ENCODE data around the gene COPS7A. TPM values are rescaled to one million over a fixed set of nuclear protein-coding genes. Genes with fewer than 3 reads are reported as not detected.

Gene COPS7A
- total and polyA plus RNA-seq, 9 donors, result 36.4 to 74.8 (median 48.4) TPM

GRCh38 chr12:6775185-6776174, 51.6 kb downstream of the COPS7A start:
- no peak overlapping the region for H3K4me3 ChIP-seq
- peaks cover 8% of the 10 kb centered on the region for H3K4me1 ChIP-seq (ENCODE audit: insufficient read depth)
- no peaks in the 10 kb centered on the region for H3K36me3 ChIP-seq
- WGBS, 3 donors, result 80 to 91% (median 81%) methylated on average over 16 of the region's 16 CpGs
- intact Hi-C loops (cut with DNase I), result loop anchor here in 3 of 4 donors (5.0 to 10.0 kb wide), 3 partner anchors 38 to 221 kb away; partner anchors contain the start of gene IFFO1 (in 1 of the 3)
- H3K27ac ChIP-seq, result peak overlapping the region in 1 of 2 donors; percentile 87
- TF ChIP-seq, protein P1, sequence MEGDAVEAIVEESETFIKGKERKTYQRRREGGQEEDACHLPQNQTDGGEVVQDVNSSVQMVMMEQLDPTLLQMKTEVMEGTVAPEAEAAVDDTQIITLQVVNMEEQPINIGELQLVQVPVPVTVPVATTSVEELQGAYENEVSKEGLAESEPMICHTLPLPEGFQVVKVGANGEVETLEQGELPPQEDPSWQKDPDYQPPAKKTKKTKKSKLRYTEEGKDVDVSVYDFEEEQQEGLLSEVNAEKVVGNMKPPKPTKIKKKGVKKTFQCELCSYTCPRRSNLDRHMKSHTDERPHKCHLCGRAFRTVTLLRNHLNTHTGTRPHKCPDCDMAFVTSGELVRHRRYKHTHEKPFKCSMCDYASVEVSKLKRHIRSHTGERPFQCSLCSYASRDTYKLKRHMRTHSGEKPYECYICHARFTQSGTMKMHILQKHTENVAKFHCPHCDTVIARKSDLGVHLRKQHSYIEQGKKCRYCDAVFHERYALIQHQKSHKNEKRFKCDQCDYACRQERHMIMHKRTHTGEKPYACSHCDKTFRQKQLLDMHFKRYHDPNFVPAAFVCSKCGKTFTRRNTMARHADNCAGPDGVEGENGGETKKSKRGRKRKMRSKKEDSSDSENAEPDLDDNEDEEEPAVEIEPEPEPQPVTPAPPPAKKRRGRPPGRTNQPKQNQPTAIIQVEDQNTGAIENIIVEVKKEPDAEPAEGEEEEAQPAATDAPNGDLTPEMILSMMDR (IDR thresholded peaks at IDR 0.05), result no peak
- no peak for TF ChIP-seq EP300 (IDR thresholded peaks at IDR 0.05)
- no peak for TF ChIP-seq POLR2A (IDR thresholded peaks at IDR 0.05)
- H3K9me3 ChIP-seq, result no peaks in the 10 kb centered on the region
- H3K27me3 ChIP-seq, result no peaks in the 10 kb centered on the region
- no peak for DNase-seq

GRCh38 chr12:6777386-6777785, 53.5 kb downstream of the COPS7A start:
- 72 to 82% (median 78%) methylated on average over 5 of the region's 5 CpGs for WGBS, 3 donors
- TF ChIP-seq, protein P1 (IDR thresholded peaks at IDR 0.05), result no peak
- TF ChIP-seq EP300 (IDR thresholded peaks at IDR 0.05) (no peak), POLR2A (IDR thresholded peaks at IDR 0.05) (no peak)
- peak overlapping the region; percentile 61 to 87 for H3K27ac ChIP-seq
- no peak overlapping the region for H3K4me3 ChIP-seq
- no peak for DNase-seq
- no peaks in the 10 kb centered on the region for H3K36me3 ChIP-seq
- H3K27me3 ChIP-seq, result no peaks in the 10 kb centered on the region
- H3K4me1 ChIP-seq (ENCODE audit: insufficient read depth), result peaks cover 5% of the 10 kb centered on the region
- intact Hi-C loops (cut with DNase I), result loop anchor here in 3 of 4 donors (5.0 to 10.0 kb wide), 3 partner anchors 40 to 223 kb away; partner anchors contain the start of gene IFFO1 (in 1 of the 3)
- H3K9me3 ChIP-seq, result no peaks in the 10 kb centered on the region

DNA sequence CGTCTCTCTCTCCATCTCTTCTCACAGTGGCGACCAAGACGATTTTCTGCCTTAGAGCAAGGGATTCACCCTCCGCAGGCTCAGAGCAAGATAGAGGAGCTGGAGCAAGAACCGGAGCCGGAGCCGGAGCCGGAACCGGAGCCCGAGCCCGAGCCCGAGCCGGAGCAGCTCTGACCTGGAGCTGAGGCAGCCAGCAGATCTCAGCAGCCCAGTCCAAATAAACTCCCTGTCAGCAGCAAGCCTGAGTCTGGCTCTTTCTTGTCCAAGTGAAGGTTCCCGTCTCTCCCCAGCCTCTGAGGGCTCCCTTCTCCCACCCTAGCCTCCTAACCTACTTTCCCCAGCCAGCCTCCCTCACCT, 54.3 kb downstream of the COPS7A start:
- TF ChIP-seq, protein P1 (IDR thresholded peaks at IDR 0.05), result no peak
- no peak for TF ChIP-seq POLR2A (IDR thresholded peaks at IDR 0.05)
- no peak for TF ChIP-seq EP300 (IDR thresholded peaks at IDR 0.05)
- no peaks in the 10 kb centered on the region for H3K36me3 ChIP-seq
- 3 to 14% (median 7%) methylated on average over 14 of the region's 14 CpGs for WGBS, 3 donors
- H3K4me3 ChIP-seq, result peak overlapping the region; percentile 37
- peak; percentile 70 to 80 (median 71) for DNase-seq
- peak overlapping the region; percentile 61 to 87 for H3K27ac ChIP-seq
- no peaks in the 10 kb centered on the region for H3K27me3 ChIP-seq
- intact Hi-C loops (cut with DNase I), result loop anchor here in 3 of 4 donors (1.0 to 10.0 kb wide), 4 partner anchors 25 to 223 kb away; partner anchors contain the start of genes IFFO1 (in 1 of the 3) and MLF2 (in 1 of the 3)
- H3K9me3 ChIP-seq, result no peaks in the 10 kb centered on the region
- H3K4me1 ChIP-seq (ENCODE audit: insufficient read depth), result peaks cover 2% of the 10 kb centered on the region

DNA sequence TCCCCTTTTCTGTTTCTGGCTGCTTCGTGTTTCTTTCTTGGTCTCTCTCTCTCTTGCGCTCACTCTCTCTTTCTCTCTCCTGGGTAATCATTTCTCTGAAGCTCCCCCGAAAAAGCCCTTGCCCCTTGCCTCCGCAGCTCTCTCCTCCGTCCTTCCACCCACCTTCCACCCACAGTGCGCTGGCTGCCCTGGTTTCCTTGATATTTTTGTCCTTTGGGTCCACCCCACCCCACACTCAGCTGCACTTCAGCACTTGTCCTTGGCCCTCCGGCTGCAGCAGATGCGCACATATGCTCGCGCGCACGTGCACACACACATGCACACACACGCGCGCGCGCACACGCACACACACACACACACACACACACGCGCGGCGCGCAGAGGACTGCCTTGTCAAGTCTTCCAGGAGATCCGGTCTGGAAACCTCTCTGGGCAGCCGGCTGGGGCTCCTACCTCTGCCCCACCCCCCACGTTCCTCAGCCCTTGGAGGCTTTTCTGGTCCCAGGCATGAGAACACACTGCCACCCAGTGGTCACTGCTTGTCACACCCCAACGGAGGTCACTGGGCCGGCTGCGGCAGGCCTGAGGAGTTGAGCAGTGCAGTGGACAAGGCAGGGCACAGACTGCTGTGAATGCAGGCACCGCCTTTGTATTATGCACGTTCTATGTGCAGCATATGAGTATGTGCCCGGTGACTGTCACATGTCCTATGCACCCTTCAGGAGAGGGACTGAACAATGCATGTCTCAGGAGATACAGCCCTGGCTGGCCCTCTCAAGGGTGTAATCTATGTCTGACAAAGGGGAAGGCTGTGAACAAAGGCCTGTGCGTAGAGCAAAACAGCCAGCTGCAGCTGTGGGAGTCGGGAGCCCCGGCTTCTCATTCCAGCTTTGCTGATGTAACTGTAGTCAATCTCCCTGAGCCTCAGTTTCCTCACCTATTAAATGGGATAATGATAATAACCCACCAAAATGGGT, 55.0 kb downstream of the COPS7A start:
- Histone ChIP-seq H3K4me3 (peak overlapping the region; percentile 37), H3K36me3 (no peaks in the 10 kb centered on the region), H3K9me3 (no peaks in the 10 kb centered on the region), H3K4me1 (ENCODE audit: insufficient read depth) (peaks cover 2% of the 10 kb centered on the region), H3K27me3 (no peaks in the 10 kb centered on the region), H3K27ac (peak overlapping the region; percentile 61 to 87)
- peak; percentile 96 to 97 (median 97) for DNase-seq
- TF ChIP-seq POLR2A (IDR thresholded peaks at IDR 0.05) (peak; percentile 43), EP300 (IDR thresholded peaks at IDR 0.05) (no peak)
- TF ChIP-seq, protein P1 (IDR thresholded peaks at IDR 0.05), result peak; percentile 98
- 2% methylated on average over 35 of the region's 35 CpGs for WGBS, 3 donors
- intact Hi-C loops (cut with DNase I), result loop anchor here in 3 of 4 donors (1.0 to 10.0 kb wide), 4 partner anchors 26 to 224 kb away; partner anchors contain the start of genes IFFO1 (in 1 of the 3) and MLF2 (in 1 of the 3)
